Bone marrow (tissue), 2 donors: Measurements from ENCODE around the gene AKAP13.

ENCODE experiments used
- DNase-seq, 2 donors: peaks; one replicate each; lab custom pipeline; 2025; lab: John Stamatoyannopoulos, UW

Gene AKAP13

DNA sequence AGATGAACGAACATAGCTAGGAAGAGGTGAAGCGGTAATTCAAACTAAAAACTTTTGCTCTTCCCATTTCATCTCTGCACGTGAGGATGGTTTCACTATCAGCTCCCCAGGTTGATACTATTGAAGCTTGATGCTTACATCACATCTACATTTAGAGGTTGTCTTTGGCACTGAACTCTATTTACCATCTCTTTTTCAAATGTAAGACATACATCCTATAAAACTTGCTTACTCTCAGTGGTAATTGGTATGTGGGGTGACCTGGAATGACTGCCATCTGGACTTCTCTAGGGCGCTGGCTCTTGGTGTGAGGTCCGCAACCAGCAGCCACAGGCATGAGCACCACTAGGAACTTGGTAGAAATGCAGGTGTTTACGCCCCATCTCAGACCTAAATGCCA lies 118.1 kb downstream of the AKAP13 start:
- DNase-seq: no peak

DNA sequence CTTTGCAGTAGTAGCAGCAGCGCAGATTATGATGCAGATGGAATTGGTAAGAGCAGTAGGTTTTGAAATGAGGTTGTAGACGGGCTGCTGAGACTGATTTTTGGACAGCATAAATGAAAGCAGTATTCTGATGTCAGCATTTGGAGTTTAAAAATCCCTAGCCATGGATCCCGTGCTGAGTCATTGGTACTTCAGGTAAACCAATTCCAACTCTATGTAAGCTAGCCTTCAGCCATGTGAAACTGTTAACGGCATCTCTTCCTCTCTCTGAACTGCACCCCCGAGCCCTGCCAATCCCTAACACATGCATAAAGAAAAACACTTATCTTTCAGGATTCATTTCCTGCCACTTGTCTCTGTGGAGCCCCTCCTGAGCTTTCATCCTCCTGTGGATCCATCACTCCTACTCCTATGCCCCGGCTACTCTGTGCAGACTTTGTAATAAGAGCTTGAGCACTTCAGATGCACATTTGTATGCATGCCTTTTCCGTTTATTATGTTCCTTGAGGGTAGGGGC lies 119.0 kb downstream of the AKAP13 start:
- DNase-seq: no peak

DNA sequence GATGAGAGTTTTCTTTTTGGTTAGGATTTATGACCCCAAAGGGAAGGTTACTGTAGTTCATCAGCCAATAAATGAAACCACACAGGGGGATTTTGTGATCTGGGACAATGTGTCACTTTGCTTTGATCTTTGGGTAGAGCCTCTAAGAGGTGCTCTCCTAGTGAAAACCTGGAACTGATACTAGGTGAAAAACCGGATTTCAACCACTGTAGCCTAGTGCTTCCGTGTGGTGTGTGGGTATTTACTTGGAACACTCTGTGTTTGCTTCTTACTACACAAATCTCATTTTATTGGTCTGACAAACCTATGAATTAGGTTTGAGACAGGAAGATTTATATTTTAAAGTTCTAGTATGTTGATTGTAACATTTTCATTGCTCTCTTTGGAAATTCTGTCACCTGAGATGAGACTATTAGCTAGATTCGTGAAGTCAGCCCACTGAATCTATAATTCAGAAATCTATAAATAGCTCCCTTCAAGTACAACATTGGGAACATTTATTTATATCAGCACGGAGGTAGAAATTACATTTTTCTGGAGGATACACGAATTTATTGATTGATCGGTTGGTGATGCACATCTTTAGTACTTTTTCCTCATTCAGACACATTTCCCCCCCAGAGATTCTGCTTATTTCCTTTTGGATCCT lies 119.8 kb downstream of the AKAP13 start:
- DNase-seq: no peak

DNA sequence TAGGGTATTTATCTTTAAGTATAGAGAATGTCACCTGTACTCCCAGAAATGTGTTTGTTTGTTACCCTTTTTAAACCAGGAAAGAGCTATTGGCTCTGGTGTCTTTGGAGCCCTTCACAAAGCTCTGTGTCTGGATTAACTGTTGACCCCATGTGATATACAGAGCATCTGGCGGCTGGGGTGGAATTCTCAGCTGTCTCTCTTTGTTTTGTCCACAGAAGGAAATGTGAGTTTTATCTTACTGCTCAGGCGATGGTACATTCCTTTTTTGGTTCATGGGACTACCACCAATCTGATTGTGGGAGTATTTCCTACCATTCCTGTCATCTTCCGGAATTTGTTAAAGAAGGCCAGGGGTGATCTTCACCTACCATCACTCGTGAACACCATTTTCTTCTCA lies 120.3 kb downstream of the AKAP13 start:
- DNase-seq: no peak

DNA sequence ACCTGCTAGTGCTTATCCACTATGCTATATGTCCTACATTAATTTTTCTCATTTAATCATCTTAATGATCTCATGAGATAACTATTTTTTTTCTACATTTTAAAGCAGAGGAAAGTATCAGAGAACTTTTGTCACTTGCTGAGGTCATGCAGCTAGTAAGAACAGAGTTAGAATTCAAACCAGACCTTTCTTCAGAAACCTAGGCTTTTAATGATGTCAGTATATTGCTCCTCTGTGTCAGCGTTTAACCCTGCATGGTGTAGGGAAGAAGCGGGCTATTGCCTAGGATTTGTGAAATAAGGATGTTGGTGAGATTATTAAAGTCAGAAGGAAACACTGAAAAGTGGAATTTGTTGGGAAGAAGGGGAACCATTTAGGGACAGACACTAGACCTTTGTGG lies 121.2 kb downstream of the AKAP13 start:
- DNase-seq: no peak

DNA sequence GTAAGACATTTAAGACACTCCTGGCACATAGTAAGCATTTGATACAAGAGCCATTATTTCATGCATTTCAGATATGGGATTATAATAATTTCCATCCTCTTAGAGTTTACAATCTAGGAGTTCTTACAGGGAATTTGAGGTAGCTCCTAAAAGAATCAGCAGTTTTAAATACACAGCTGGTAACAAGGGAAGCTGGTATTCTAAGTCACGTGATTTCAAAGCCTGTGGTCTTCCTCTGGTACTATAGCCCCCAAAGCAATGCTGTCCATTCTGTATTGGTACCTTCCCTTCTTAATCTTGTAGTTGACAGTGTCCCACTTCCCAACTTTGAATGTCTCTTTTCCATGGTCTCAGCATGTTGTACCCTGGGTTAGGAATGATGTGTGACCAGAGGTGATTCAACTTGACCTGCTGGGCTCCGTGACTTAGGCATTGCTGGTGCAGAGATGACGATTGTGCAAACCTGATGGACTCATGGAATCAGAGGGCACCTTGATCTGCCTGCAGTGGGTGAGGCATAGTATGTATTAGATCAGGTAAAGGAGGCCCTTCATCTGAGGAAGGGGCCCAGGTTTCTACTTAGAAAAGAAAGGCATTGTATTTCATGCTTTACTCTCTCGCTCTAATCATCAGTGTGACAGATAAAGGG lies 122.9 kb downstream of the AKAP13 start:
- no peak for DNase-seq

DNA sequence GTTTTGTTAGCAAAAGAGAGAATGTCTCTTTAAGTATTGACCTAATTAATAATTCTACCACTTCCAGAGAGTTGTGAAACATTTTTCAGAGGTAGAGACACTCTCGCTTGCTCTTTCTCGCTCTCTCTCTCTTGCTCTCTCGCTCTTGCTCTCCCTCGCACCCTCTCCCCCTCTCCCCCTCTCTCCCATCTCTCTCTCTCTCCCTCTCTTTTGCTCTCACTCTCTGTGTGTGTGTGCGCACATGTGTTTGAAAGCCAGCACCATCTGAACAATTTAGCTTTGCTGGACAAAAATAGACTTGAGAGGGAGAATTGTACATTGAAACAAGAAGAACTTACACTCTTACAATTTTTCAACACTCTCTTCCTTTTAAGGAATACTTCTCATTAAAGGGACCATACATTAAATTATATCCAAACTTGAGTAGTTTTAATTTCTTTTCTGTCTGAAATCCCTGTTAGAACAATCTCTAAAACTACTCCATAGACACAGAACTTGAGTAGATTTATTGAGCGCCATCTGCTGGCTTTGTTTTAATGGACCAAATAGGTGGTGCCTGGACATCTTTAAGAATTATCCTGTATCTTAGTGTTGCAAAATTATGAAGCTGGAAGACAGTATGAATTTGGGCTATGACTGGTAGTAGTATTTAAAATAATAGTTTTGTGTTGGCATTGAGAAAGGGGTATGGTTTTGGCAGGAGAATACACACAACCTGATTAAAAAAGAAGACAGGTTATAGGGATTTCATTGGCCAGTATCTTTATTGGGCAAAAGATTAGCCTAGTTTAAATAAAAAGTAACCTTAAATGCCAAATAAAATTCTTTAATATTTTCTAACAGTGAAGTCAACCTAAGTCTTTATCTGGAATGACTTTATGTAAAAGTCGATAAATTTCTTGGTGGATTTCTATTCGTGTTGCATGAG lies 124.6 kb downstream of the AKAP13 start:
- DNase-seq: peak in 1 of 2 donors; percentile 26

DNA sequence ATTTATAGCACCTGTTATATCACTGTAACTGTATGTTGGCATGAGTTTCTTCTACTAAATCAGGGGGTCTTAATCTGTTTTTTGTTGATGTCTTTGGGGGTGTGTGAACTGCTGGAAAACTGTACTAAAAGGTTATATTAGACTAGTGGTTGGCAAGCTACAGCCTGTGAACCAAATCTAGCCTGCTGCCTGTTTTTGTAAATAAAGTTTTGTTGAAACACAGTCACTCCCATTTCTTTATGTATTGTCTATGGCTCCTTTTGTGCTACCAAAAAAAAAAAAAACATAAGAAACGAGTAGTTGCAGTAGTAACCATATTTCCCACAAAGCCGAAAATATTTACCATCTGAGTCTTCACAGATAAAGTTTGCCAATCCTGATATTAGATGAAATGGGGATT lies 126.7 kb downstream of the AKAP13 start:
- DNase-seq: no peak

DNA sequence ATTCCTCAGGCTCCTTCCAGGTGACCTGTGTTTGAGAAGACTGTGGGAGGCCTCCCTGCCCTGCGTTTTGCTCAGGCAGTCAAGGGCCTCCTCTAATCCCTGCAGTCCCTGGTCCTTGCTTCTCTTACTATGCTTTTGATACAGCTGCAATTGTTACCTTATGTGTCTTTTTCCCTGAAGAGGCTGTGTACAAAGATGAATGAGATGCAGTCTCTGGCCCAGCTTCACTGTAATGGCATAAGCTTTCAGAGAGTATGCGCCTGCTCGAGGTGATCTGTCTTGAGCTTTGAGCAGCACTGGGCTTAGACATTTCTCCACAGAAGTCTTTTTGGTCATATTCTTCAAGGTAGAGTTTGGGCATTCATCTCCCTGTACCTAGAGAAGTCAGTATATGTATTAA lies 129.6 kb downstream of the AKAP13 start:
- DNase-seq: no peak

DNA sequence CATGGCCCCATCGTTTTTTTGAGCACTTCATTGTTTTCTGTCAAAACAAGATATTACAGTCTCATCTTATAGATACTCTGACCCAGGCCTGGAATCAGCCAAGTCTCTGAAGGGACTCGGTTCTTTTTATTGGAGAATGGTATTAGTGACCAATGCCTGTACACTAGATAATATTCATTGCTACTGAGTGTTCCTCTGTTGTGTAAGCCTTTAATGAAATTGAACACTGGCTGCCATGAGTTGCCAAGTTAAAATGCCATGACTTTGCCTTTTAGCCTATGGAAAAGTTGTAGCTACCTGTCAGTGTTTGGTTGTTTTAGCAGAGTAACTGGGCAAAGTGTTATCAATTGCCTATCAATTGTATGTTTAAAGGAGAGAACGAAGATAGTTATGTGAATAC lies 134.0 kb downstream of the AKAP13 start:
- no peak for DNase-seq

DNA sequence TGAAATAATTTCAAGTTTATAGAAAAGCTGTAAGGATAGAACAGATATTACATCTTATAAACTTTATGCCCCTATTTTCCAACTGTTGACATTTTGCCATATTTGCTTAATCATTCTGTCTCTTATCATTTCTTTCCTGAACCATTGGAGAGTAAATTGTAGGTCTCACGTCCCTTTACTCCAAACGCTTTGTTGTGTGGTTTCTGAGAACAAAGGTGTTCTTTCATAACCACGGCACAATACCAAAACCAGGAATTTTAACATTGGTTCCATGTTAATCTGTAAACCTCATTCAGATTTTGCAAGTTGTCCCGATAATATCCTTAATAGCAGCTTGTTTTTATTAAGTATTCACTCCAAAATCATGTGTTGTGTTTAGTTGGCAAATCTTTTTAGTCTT lies 134.8 kb downstream of the AKAP13 start:
- no peak for DNase-seq

DNA sequence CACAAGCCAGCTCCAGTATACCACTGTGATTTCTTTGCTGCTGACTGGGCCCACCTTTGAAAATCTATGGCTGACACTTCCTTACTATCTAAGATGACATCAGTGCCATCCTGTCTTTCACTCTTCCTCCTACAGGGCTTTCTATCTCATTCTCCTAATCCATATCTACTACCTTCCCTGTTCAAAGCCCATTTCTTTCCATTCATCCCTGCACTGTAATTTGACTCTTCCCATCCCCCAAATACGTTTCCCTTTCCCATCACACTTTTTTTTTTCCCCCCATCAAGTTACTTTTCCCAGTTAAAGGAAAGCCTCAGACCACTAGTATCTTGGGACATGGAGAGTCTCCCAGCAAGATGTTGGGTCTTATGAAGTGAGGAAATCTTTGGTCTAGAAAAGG lies 136.7 kb downstream of the AKAP13 start:
- no peak for DNase-seq

DNA sequence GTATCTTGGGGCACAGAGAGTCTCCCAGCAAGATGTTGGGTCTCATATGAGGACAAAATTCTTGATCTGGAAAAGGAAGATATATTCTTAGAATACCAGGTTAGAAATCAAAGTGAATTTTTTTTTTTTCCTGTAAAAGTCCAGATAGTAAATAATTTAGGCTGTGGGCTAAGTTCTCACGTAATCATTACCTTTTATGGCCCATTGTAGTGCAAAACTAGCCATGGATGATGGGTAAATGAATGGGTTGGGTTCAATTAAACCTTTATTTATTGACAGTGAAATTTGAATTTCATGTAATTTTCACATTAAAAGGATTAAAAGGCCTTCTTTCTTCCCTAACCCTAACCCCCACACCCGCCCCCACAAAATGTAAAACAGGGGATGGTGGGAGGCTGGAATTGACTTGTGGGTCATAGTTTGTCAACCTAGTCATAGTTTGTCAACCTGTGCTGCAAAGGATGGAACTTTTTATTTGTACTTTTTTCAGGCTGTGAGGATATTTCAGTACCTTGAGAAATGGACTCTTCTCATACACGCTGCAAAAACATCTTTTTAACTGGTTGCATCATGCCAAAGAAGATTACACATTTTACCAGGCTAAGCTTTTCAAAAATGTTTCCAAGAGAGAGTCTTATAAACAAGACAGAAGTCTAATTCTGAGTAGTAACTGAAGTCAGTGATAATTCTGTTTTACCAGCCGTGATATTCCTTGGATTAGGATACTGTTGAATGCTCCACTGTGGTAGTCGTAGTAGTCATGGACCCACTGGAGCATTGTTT lies 138.8 kb downstream of the AKAP13 start:
- no peak for DNase-seq

DNA sequence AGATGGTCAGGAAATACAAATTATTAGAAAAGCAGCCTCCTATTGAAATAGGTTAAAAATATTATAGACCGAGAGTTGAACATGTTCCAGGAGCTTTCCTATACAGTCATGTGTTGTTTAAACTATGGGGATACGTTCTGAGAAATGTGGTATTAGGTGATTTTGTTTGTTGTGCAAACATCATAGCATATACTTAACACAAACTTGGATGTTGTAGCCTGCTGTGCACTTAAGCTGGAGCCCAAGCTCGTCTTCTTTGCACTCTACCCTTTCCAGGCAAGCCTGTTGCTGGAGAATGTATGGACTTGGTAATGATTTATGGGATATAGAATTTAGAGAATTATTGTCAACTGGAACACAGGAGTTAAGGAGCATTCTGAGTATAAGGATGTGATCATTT lies 140.2 kb downstream of the AKAP13 start:
- no peak for DNase-seq

DNA sequence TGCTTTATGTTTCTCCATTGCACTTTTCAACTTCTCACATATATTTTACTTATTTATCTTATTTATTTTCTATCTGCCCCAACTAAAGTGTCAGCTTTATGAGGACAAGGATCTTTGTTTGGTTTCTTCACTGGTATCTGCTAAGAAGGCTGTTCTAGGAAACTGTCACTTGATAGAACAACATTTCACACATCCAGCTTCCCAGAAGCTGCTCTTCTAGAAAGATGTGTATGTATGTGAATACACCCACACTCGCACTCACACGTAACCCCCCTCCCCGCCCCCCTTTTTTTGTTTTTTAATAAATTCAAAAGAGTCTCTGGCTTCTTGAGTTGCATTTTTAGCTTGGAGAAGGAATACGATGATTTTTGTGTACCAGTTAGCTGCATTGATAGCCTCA lies 143.1 kb downstream of the AKAP13 start:
- no peak for DNase-seq

DNA sequence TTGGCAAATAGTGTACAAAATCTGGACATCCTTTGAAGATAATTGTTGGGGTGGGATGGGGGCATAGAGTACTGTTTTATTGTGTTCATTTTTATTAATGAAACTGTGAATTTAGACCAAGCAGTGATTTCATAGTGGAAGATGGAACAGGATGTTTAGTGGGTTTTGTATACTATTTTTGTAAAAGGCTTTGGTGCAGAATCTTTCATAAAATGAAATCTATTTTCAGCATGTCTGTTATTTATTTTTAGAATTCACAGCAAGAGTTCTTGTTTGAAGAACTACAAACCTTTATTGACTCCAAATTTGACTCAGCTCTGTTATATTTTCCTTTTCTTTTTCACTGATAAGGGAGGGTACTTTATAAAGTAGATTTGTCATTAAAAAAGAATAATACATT lies 145.4 kb downstream of the AKAP13 start:
- DNase-seq: no peak

DNA sequence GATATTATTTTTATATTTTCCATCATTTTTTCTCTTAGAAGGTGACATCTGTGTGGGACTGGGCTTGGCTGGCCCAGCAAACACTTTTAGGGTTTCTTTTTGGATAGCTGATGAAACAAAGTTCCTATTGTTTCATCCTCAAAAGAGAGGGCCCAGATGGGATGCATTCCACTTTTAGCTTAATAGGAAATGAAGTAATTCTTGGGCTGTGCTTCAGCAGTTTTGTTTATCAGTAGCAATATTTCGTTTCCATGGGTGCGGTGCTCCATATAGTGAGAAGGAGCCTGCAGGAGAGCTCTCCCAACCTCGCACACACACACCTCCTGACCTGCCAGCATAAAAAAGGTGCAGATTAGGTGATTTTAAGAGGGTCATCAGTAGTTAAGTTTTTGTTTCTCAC lies 147.5 kb downstream of the AKAP13 start:
- DNase-seq: no peak

DNA sequence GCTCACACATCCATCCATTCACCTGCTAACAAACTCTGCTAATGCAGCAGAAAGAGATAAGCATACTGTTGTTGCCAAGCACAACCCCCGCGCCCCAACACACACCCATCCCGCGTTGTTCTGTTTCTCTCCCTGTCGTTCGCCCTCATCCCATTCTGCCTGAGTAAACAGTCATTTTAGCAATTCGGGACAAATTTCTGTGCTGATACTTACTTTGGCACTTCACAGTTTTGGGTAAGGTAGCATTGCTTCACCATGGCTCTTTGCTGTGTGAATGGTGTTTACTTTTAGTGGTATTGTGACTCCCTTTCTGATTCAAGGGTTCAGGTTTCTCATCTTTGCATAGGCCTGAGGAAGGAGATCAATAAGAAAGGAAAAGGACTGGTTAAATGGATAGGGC lies 149.7 kb downstream of the AKAP13 start:
- DNase-seq: no peak

DNA sequence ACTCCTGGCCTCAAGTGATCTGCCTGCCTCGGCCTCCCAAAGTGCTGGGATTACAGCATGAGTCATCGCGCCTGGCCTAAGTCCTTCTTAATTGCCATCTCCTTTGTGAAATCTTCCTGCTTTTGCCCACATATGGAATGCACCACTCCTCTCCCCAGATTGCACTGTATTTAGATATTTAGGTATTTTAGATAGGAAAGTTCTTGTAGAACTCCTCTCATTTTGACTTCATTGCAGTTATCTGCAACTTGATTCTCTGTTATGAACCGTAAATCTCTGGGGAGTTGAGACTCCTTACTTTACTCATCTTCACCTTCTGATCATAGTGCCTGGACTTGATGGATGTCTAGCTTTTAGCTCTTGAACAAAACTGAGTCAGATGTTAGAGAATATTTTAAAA lies 150.7 kb downstream of the AKAP13 start:
- DNase-seq: no peak

DNA sequence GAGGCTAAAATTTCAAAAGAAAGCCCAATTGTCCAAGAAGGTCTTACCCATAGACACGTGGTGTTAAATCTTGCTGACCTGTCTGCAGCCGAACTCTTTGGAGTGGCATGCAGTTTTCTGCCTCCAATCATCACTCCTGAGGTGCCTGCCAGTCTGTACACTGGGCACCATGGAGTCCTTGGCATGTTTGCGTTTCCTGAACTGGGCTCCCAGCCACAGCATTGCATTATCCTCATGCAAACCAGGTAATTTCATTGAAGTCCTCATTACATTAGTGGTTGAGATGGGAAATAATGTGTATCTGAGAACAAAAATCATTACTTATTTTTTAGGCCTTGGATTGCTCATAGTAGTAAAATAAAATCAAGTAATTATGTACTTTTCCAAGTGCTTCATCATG lies 152.3 kb downstream of the AKAP13 start:
- DNase-seq: no peak

DNA sequence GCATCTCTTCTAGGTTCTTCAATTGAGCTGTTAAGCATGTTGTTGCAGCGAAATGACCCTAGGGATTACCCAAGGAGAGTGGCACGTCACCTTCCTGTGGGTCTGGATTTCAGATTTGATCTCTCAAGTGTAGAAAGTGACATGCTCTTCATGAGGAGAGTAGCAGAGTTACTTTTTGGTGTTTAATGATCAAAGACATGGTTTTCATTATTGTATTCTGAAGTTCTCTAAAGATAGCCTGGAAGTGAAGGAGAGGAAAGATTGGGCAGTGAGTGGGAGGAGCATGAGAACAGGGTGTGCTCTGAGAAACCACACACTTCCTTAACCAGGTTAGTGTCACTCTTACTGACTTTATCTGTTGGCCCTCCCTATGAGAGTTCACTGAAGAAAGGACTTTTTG lies 153.6 kb downstream of the AKAP13 start:
- peak in 1 of 2 donors; percentile 41 for DNase-seq
